ENCODE results near the gene ZP1.

The ZP1 gene

GRCh38 chr11:60864856-60865513, 2.4 kb upstream of the ZP1 start:
- TF ChIP-seq ZFX (IDR thresholded peaks at IDR 0.05; ENCODE audit: borderline replicate concordance) (no peak), CTCF (IDR thresholded peaks at IDR 0.05) (no peak)

GRCh38 chr11:60867871-60868681, 734 bp downstream of the ZP1 start:
- TF ChIP-seq ZFX (IDR thresholded peaks at IDR 0.05; ENCODE audit: borderline replicate concordance) (no peak), CTCF (IDR thresholded peaks at IDR 0.05) (no peak)
- H3K27ac ChIP-seq, result no peak overlapping the region

More at GRCh38 chr11:60864856-60865513, 2.4 kb upstream of the ZP1 start:
- H3K27ac ChIP-seq, result no peak overlapping the region

- TF ChIP-seq CTCF (IDR thresholded peaks at IDR 0.05), result no peak
- no peak for TF ChIP-seq ZFX (IDR thresholded peaks at IDR 0.05; ENCODE audit: borderline replicate concordance)
- no peak overlapping the region for H3K27ac ChIP-seq
These were observed 1.5 kb downstream of the ZP1 start for GRCh38 chr11:60868682-60869450.

GRCh38 chr11:60869451-60869825, 2.1 kb downstream of the ZP1 start:
- H3K27ac ChIP-seq, result no peak overlapping the region
- TF ChIP-seq ZFX (IDR thresholded peaks at IDR 0.05; ENCODE audit: borderline replicate concordance) (no peak), CTCF (IDR thresholded peaks at IDR 0.05) (no peak)

- H3K27ac ChIP-seq, result no peak overlapping the region
- TF ChIP-seq ZFX (IDR thresholded peaks at IDR 0.05; ENCODE audit: borderline replicate concordance) (no peak), CTCF (IDR thresholded peaks at IDR 0.05) (no peak)
These were observed 2.9 kb downstream of the ZP1 start for GRCh38 chr11:60870276-60870675.

- no peak overlapping the region for H3K27ac ChIP-seq
- TF ChIP-seq CTCF (IDR thresholded peaks at IDR 0.05) (no peak), ZFX (IDR thresholded peaks at IDR 0.05; ENCODE audit: borderline replicate concordance) (no peak)
These were observed 3.5 kb downstream of the ZP1 start for GRCh38 chr11:60870733-60871377.

All from 22Rv1 (cell line).